Esophagus muscularis mucosa (tissue), 3 donors: ENCODE data around the gene SIAE.

Experiments
- CTCF ChIP-seq, 3 experiments: fragments of 200-600 bp in 2 of 3; fragments of 450-650 bp in 1 of 3; sonication (generic) in 2 of 3; IDR thresholded peaks; one replicate each; pipeline ENCODE4 v1.5.1; 2017 to 2019; ENCODE audit warnings: antibody characterized with exemption in 3 of 3, mild to moderate bottlenecking in 2 of 3, moderate library complexity in 1 of 3
- POLR2AphosphoS5 ChIP-seq, 2 donors: sonication (generic); formaldehyde crosslinking; IDR thresholded peaks; one replicate each; pipeline ENCODE4 v1.6.1; 2017; ENCODE audit warnings: antibody characterized with exemption in 2 of 2

GRCh38 chr11:124670732-124671131 is 2.8 kb downstream of the SIAE start:
- TF ChIP-seq POLR2AphosphoS5 (IDR thresholded peaks at IDR 0.05) (no peak), CTCF (IDR thresholded peaks at IDR 0.05) (no peak)
